IPS-18a (cell line): ENCODE data around the gene PFAS.

Source experiments
- H3K27ac ChIP-seq: one replicate; pipeline ENCODE4 v1.5.1; 2013; ENCODE audit warnings: low read length
- H3K27me3 ChIP-seq: one replicate; pipeline ENCODE4 v1.6.1; 2013; ENCODE audit warnings: mild to moderate bottlenecking, low read length; ENCODE audit not compliant: control insufficient read depth, insufficient read depth
- H3K36me3 ChIP-seq: one replicate; pipeline ENCODE4 v1.6.1; 2013; ENCODE audit warnings: low read depth, low read length; ENCODE audit not compliant: control insufficient read depth
- H3K4me1 ChIP-seq: one replicate; pipeline ENCODE4 v1.6.1; 2013; ENCODE audit warnings: low read depth, low read length; ENCODE audit not compliant: control insufficient read depth
- H3K4me3 ChIP-seq: one replicate; pipeline ENCODE4 v1.5.1; 2013; ENCODE audit warnings: low read length
- H3K9ac ChIP-seq: one replicate; pipeline ENCODE4 v1.6.1; 2013; ENCODE audit warnings: mild to moderate bottlenecking, low read length, moderate library complexity
- H3K9me3 ChIP-seq: one replicate; pipeline ENCODE4 v1.6.1; 2013; ENCODE audit warnings: low read depth, low read length; ENCODE audit not compliant: control insufficient read depth

The PFAS gene

GRCh38 chr17:8315764-8316217 lies 66.7 kb downstream of the PFAS start:
- Histone ChIP-seq H3K27me3 (peaks cover 35% of the 10 kb centered on the region), H3K4me3 (peak overlapping the region; percentile 79), H3K9me3 (no peaks in the 10 kb centered on the region), H3K9ac (no peak overlapping the region), H3K27ac (no peak overlapping the region), H3K36me3 (no peaks in the 10 kb centered on the region), H3K4me1 (peaks cover 4% of the 10 kb centered on the region)

- Histone ChIP-seq H3K27me3 (peaks cover 35% of the 10 kb centered on the region), H3K9me3 (no peaks in the 10 kb centered on the region), H3K9ac (no peak overlapping the region), H3K36me3 (no peaks in the 10 kb centered on the region), H3K27ac (no peak overlapping the region), H3K4me1 (peaks cover 4% of the 10 kb centered on the region), H3K4me3 (no peak overlapping the region)
Measured at GRCh38 chr17:8318010-8318935, 69.2 kb downstream of the PFAS start.
